Skeletal muscle satellite cell (primary cell): ENCODE results near the gene HOXA7.

Source experiments
- H3K27me3 ChIP-seq: 2 replicates; pipeline ENCODE4 v1.7.0; 2013; ENCODE audit warnings: low read length; ENCODE audit not compliant: control insufficient read depth, insufficient read depth
- H3K36me3 ChIP-seq: 2 replicates; pipeline ENCODE4 v1.7.0; 2013; ENCODE audit warnings: mild to moderate bottlenecking, control low read depth, low read length; ENCODE audit not compliant: insufficient read depth
- H3K4me1 ChIP-seq: 2 replicates; pipeline ENCODE4 v1.7.0; 2013; ENCODE audit warnings: low read length; ENCODE audit not compliant: control insufficient read depth, insufficient read depth
- H3K4me2 ChIP-seq: 2 replicates; pipeline ENCODE4 v1.7.0; 2013; ENCODE audit warnings: mild to moderate bottlenecking, low read length
- H3K4me3 ChIP-seq: 2 replicates; pipeline ENCODE4 v1.7.0; 2013; ENCODE audit warnings: low read length
- H3K9ac ChIP-seq: 2 replicates; pipeline ENCODE4 v1.7.0; 2013; ENCODE audit warnings: mild to moderate bottlenecking, low read depth, low read length, moderate library complexity
- H3K9me3 ChIP-seq: replicated peaks from 2 replicates; pipeline ENCODE4 v1.7.0; 2013; ENCODE audit warnings: mild to moderate bottlenecking, control low read depth, low read length

HOXA7 gene

GRCh38 chr7:27159266-27160144, 3.0 kb upstream of the HOXA7 start:
- Histone ChIP-seq H3K9me3 (no peaks in the 10 kb centered on the region), H3K4me3 (peak overlapping the region; percentile 82), H3K4me2 (peak overlapping the region; percentile 99), H3K27me3 (no peaks in the 10 kb centered on the region), H3K4me1 (peaks cover 24% of the 10 kb centered on the region), H3K9ac (no peak overlapping the region), H3K36me3 (peaks cover 9% of the 10 kb centered on the region)

- Histone ChIP-seq H3K4me3 (no peak overlapping the region), H3K27me3 (no peaks in the 10 kb centered on the region), H3K4me2 (peak overlapping the region; percentile 99), H3K9me3 (no peaks in the 10 kb centered on the region), H3K9ac (no peak overlapping the region), H3K4me1 (peaks cover 28% of the 10 kb centered on the region), H3K36me3 (peaks cover 8% of the 10 kb centered on the region)
Observed at GRCh38 chr7:27158436-27159265, 2.2 kb upstream of the HOXA7 start.

GRCh38 chr7:27157702-27158431, 1.4 kb upstream of the HOXA7 start:
- Histone ChIP-seq H3K4me2 (peak overlapping the region; percentile 99), H3K9ac (no peak overlapping the region), H3K4me3 (no peak overlapping the region), H3K27me3 (no peaks in the 10 kb centered on the region), H3K4me1 (peaks cover 33% of the 10 kb centered on the region), H3K36me3 (peaks cover under 1% of the 10 kb centered on the region), H3K9me3 (no peaks in the 10 kb centered on the region)

- peak overlapping the region; percentile 80 for H3K9ac ChIP-seq
- H3K9me3 ChIP-seq = no peaks in the 10 kb centered on the region
- peak overlapping the region; percentile 87 for H3K4me2 ChIP-seq
- peaks cover 39% of the 10 kb centered on the region for H3K4me1 ChIP-seq
- H3K36me3 ChIP-seq = no peaks in the 10 kb centered on the region
- peak overlapping the region; percentile 86 for H3K4me3 ChIP-seq
- H3K27me3 ChIP-seq = no peaks in the 10 kb centered on the region
Observed at GRCh38 chr7:27156916-27157701, 634 bp upstream of the HOXA7 start.

GRCh38 chr7:27155816-27156507, 513 bp downstream of the HOXA7 start:
- H3K9ac ChIP-seq = peak overlapping the region; percentile 80
- H3K27me3 ChIP-seq = no peaks in the 10 kb centered on the region
- no peaks in the 10 kb centered on the region for H3K9me3 ChIP-seq
- H3K4me3 ChIP-seq = peak overlapping the region; percentile 86
- no peaks in the 10 kb centered on the region for H3K36me3 ChIP-seq
- H3K4me1 ChIP-seq = peaks cover 39% of the 10 kb centered on the region
- peak overlapping the region; percentile 87 for H3K4me2 ChIP-seq

GRCh38 chr7:27154901-27155815, 1.3 kb downstream of the HOXA7 start:
- Histone ChIP-seq H3K9ac (peak overlapping the region; percentile 80), H3K27me3 (no peaks in the 10 kb centered on the region), H3K4me3 (peak overlapping the region; percentile 86), H3K36me3 (no peaks in the 10 kb centered on the region), H3K4me1 (peaks cover 36% of the 10 kb centered on the region), H3K4me2 (peak overlapping the region; percentile 87), H3K9me3 (no peaks in the 10 kb centered on the region)

GRCh38 chr7:27154369-27154768, 2.1 kb downstream of the HOXA7 start:
- H3K36me3 ChIP-seq = no peaks in the 10 kb centered on the region
- no peaks in the 10 kb centered on the region for H3K27me3 ChIP-seq
- no peak overlapping the region for H3K9ac ChIP-seq
- H3K4me3 ChIP-seq = no peak overlapping the region
- no peaks in the 10 kb centered on the region for H3K9me3 ChIP-seq
- peak overlapping the region; percentile 87 for H3K4me2 ChIP-seq
- H3K4me1 ChIP-seq = peaks cover 40% of the 10 kb centered on the region

- H3K4me1 ChIP-seq = peaks cover 49% of the 10 kb centered on the region
- no peaks in the 10 kb centered on the region for H3K36me3 ChIP-seq
- H3K4me2 ChIP-seq = peak overlapping the region; percentile 98
- H3K27me3 ChIP-seq = no peaks in the 10 kb centered on the region
- H3K4me3 ChIP-seq = no peak overlapping the region
- H3K9me3 ChIP-seq = no peaks in the 10 kb centered on the region
- no peak overlapping the region for H3K9ac ChIP-seq
Observed at GRCh38 chr7:27153526-27153925, 2.9 kb downstream of the HOXA7 start.

GRCh38 chr7:27152816-27153442, 3.5 kb downstream of the HOXA7 start:
- H3K36me3 ChIP-seq = no peaks in the 10 kb centered on the region
- no peaks in the 10 kb centered on the region for H3K9me3 ChIP-seq
- peak overlapping the region; percentile 98 for H3K4me2 ChIP-seq
- peak overlapping the region; percentile 83 for H3K4me3 ChIP-seq
- peak overlapping the region; percentile 89 for H3K9ac ChIP-seq
- H3K27me3 ChIP-seq = no peaks in the 10 kb centered on the region
- H3K4me1 ChIP-seq = peaks cover 55% of the 10 kb centered on the region
